WTC11 (cell line): ENCODE results near the gene ANO8. TPM values are rescaled to one million over a fixed set of nuclear protein-coding genes. Genes with fewer than 3 reads are reported as not detected.
A peak's percentile ranks its signal among the peaks of the same experiment; 100 is the strongest.

Experiments used
- ATAC-seq: fragments of 200-7000 bp; cut with Tn5 transposase; 2 replicates; pipeline ENCODE4 v1.10.0; 2021; ENCODE audit warnings: mild to moderate bottlenecking, moderate library complexity
- CTCF ChIA-PET: fragments of 300-600 bp; sonication (Branson Sonifier 250); formaldehyde crosslinking; loops from one replicate; lab custom pipeline; 2021; ENCODE audit warnings: antibody characterized with exemption; lab: Charles Lee
- POLR2A ChIA-PET: fragments of 350-600 bp; sonication (Branson Sonifier 250); formaldehyde crosslinking; loops from one replicate; lab custom pipeline; 2021; ENCODE audit warnings: antibody characterized with exemption; lab: Charles Lee
- DNase-seq: peaks from one replicate; pipeline ENCODE4 v3.0.0; 2021; ENCODE audit warnings: low spot score
- H3K27ac Mint-ChIP-seq: 2 replicates; pipeline ENCODE4 v1.8.0; 2021; ENCODE audit warnings: mixed read lengths
- H3K27me3 Mint-ChIP-seq: 2 replicates; pipeline ENCODE4 v1.8.0; 2021; ENCODE audit warnings: low read depth, mild to moderate bottlenecking, moderate library complexity, mixed read lengths
- H3K36me3 Mint-ChIP-seq: 2 replicates; pipeline ENCODE4 v1.8.0; 2021; ENCODE audit warnings: mixed read lengths
- H3K4me1 Mint-ChIP-seq: 2 replicates; pipeline ENCODE4 v1.8.0; 2022; ENCODE audit warnings: mixed read lengths
- H3K4me3 Mint-ChIP-seq: 2 replicates; pipeline ENCODE4 v1.8.0; 2021; ENCODE audit warnings: mild to moderate bottlenecking, moderate library complexity, mixed read lengths
- H3K9me3 Mint-ChIP-seq: 2 replicates; pipeline ENCODE4 v1.8.0; 2021; ENCODE audit warnings: mixed read lengths
- AR ChIP-seq: fragments of 250-450 bp; sonication (Bioruptor Pico); IDR thresholded peaks from 2 replicates; pipeline ENCODE4 v1.9.0; 2021; ENCODE audit warnings: mild to moderate bottlenecking
- CREB1 ChIP-seq: sonication (generic); formaldehyde crosslinking; IDR thresholded peaks from 2 replicates; pipeline ENCODE4 v1.8.0; 2023; ENCODE audit warnings: mild to moderate bottlenecking, missing genetic modification reagents
- E2F5 ChIP-seq: sonication (generic); formaldehyde crosslinking; IDR thresholded peaks from 2 replicates; pipeline ENCODE4 v1.8.1; 2022; ENCODE audit warnings: mild to moderate bottlenecking, moderate library complexity, missing genetic modification reagents
- ESRRA ChIP-seq: sonication (generic); formaldehyde crosslinking; IDR thresholded peaks from 2 replicates; pipeline ENCODE4 v1.8.1; 2022; ENCODE audit warnings: mild to moderate bottlenecking, missing genetic modification reagents, borderline replicate concordance
- FOXJ3 ChIP-seq: sonication (generic); formaldehyde crosslinking; IDR thresholded peaks from 2 replicates; pipeline ENCODE4 v1.9.0; 2021; ENCODE audit warnings: missing genetic modification reagents, mild to moderate bottlenecking, borderline replicate concordance
- FOXK1 ChIP-seq: sonication (generic); formaldehyde crosslinking; IDR thresholded peaks from 2 replicates; pipeline ENCODE4 v1.8.0; 2022; ENCODE audit warnings: mild to moderate bottlenecking, moderate library complexity, missing genetic modification reagents
- FOXP1 ChIP-seq: sonication (generic); formaldehyde crosslinking; IDR thresholded peaks from 2 replicates; pipeline ENCODE4 v1.8.0; 2022; ENCODE audit warnings: missing genetic modification reagents, mild to moderate bottlenecking, moderate library complexity, borderline replicate concordance
- KAT7 ChIP-seq: sonication (generic); formaldehyde crosslinking; IDR thresholded peaks from 2 replicates; pipeline ENCODE4 v1.8.1; 2023; ENCODE audit warnings: missing genetic modification reagents, mild to moderate bottlenecking, borderline replicate concordance
- MAX ChIP-seq: sonication (generic); formaldehyde crosslinking; IDR thresholded peaks from 2 replicates; pipeline ENCODE4 v1.8.0; 2022; ENCODE audit warnings: mild to moderate bottlenecking, missing genetic modification reagents
- NFATC4 ChIP-seq: fragments of 250-450 bp; sonication (Bioruptor Pico); IDR thresholded peaks from 2 replicates; pipeline ENCODE4 v1.9.0; 2021; ENCODE audit warnings: mild to moderate bottlenecking
- TEAD1 ChIP-seq: sonication (generic); formaldehyde crosslinking; IDR thresholded peaks from 2 replicates; pipeline ENCODE4 v1.8.0; 2022; ENCODE audit warnings: mild to moderate bottlenecking, missing genetic modification reagents
- USF1 ChIP-seq: sonication (generic); formaldehyde crosslinking; IDR thresholded peaks from 2 replicates; pipeline ENCODE4 v1.8.0; 2022; ENCODE audit warnings: mild to moderate bottlenecking, missing genetic modification reagents
- USF2 ChIP-seq: sonication (generic); formaldehyde crosslinking; IDR thresholded peaks from 2 replicates; pipeline ENCODE4 v1.8.1; 2023; ENCODE audit warnings: mild to moderate bottlenecking, missing genetic modification reagents, moderate library complexity
- ZNF121 ChIP-seq: sonication (generic); formaldehyde crosslinking; IDR thresholded peaks from 2 replicates; pipeline ENCODE4 v1.8.0; 2023; ENCODE audit warnings: missing genetic modification reagents
- ZNF263 ChIP-seq: sonication (generic); formaldehyde crosslinking; IDR thresholded peaks from 2 replicates; pipeline ENCODE4 v1.8.1; 2022; ENCODE audit warnings: low read depth, mild to moderate bottlenecking, moderate library complexity, missing genetic modification reagents
- ZNF317 ChIP-seq: sonication (generic); formaldehyde crosslinking; IDR thresholded peaks from 2 replicates; pipeline ENCODE4 v1.8.1; 2023; ENCODE audit warnings: low read depth, mild to moderate bottlenecking, moderate library complexity, missing genetic modification reagents, borderline replicate concordance
- ZNF671 ChIP-seq: fragments of 250-450 bp; sonication (Bioruptor Pico); IDR thresholded peaks from 2 replicates; pipeline ENCODE4 v1.8.0; 2021; ENCODE audit warnings: mild to moderate bottlenecking
- total RNA-seq: library from RNA; stranded (reverse); gene quantifications from 3 replicates; pipeline ENCODE4 v1.2.3, GENCODE V29; 2021
- TF ChIP-seq, protein P1 (sequence below): sonication (generic); formaldehyde crosslinking; IDR thresholded peaks from 2 replicates; pipeline ENCODE4 v1.8.1; 2023; ENCODE audit warnings: mild to moderate bottlenecking, missing genetic modification reagents
- TF ChIP-seq, protein P2 (sequence below): sonication (generic); formaldehyde crosslinking; IDR thresholded peaks from 2 replicates; pipeline ENCODE4 v1.8.1; 2023; ENCODE audit warnings: mild to moderate bottlenecking, missing genetic modification reagents, borderline replicate concordance
- TF ChIP-seq, protein P3 (sequence below): sonication (generic); formaldehyde crosslinking; IDR thresholded peaks from 2 replicates; pipeline ENCODE4 v1.8.1; 2022; ENCODE audit warnings: missing genetic modification reagents, borderline replicate concordance
- TF ChIP-seq, protein P4 (sequence below): sonication (generic); formaldehyde crosslinking; IDR thresholded peaks from 2 replicates; pipeline ENCODE4 v1.8.1; 2022; ENCODE audit warnings: mild to moderate bottlenecking, missing genetic modification reagents, moderate library complexity, borderline replicate concordance

Gene ANO8
- total RNA-seq, 1 experiment from 2014 or later, result 32.6 TPM

DNA sequence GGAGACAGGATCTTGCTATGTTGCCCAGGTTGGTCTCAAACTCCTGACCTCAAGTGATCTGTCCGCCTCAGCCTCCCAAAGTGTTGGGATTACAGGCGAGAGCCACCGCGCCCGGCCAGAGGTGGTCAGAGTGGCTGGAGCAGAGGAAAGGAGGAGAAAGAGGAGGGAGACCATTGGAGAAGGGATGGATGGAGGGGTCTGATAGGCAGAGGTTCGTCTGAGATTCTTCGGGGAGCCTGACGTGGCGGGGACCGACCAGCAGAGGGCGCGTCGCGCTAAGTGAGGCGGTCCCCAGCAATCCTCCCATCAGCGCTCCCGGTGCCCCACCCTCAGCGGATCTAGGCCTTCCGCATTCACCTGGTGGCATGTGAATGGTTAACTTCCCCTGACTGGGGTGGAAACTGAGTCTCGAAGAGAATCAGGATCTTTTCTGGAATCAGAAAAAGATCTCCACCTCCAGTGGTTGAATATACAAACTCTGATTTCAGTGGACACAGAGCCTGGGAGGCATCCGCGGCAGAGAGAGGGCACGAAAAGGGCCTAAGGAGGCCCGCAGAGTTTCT lies 11.5 kb upstream of the ANO8 start (continued):
- TF ChIP-seq, protein P1, sequence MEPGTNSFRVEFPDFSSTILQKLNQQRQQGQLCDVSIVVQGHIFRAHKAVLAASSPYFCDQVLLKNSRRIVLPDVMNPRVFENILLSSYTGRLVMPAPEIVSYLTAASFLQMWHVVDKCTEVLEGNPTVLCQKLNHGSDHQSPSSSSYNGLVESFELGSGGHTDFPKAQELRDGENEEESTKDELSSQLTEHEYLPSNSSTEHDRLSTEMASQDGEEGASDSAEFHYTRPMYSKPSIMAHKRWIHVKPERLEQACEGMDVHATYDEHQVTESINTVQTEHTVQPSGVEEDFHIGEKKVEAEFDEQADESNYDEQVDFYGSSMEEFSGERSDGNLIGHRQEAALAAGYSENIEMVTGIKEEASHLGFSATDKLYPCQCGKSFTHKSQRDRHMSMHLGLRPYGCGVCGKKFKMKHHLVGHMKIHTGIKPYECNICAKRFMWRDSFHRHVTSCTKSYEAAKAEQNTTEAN (CRISPR knock-in tag), result no peak
- TF ChIP-seq FOXK1, result no peak
- 0 out of 2 replicates have a peak, but pooled peaks have one; percentile 32 for TF ChIP-seq FOXP1
- peak; percentile 53; the same call in 1 of the 2 replicates for TF ChIP-seq TEAD1 (CRISPR knock-in tag)
- no peak for TF ChIP-seq ZNF317 (CRISPR knock-in tag)
- no peak for TF ChIP-seq ESRRA (CRISPR knock-in tag)
- TF ChIP-seq ZNF671 (CRISPR knock-in tag), result no peak
- TF ChIP-seq CREB1 (CRISPR knock-in tag), result no peak
- TF ChIP-seq, protein P2, sequence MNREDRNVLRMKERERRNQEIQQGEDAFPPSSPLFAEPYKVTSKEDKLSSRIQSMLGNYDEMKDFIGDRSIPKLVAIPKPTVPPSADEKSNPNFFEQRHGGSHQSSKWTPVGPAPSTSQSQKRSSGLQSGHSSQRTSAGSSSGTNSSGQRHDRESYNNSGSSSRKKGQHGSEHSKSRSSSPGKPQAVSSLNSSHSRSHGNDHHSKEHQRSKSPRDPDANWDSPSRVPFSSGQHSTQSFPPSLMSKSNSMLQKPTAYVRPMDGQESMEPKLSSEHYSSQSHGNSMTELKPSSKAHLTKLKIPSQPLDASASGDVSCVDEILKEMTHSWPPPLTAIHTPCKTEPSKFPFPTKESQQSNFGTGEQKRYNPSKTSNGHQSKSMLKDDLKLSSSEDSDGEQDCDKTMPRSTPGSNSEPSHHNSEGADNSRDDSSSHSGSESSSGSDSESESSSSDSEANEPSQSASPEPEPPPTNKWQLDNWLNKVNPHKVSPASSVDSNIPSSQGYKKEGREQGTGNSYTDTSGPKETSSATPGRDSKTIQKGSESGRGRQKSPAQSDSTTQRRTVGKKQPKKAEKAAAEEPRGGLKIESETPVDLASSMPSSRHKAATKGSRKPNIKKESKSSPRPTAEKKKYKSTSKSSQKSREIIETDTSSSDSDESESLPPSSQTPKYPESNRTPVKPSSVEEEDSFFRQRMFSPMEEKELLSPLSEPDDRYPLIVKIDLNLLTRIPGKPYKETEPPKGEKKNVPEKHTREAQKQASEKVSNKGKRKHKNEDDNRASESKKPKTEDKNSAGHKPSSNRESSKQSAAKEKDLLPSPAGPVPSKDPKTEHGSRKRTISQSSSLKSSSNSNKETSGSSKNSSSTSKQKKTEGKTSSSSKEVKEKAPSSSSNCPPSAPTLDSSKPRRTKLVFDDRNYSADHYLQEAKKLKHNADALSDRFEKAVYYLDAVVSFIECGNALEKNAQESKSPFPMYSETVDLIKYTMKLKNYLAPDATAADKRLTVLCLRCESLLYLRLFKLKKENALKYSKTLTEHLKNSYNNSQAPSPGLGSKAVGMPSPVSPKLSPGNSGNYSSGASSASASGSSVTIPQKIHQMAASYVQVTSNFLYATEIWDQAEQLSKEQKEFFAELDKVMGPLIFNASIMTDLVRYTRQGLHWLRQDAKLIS (CRISPR knock-in tag), result no peak
- no peak for TF ChIP-seq NFATC4 (CRISPR knock-in tag)
- TF ChIP-seq KAT7 (CRISPR knock-in tag), result no peak
- no peak for TF ChIP-seq E2F5 (CRISPR knock-in tag)
- TF ChIP-seq, protein P3, sequence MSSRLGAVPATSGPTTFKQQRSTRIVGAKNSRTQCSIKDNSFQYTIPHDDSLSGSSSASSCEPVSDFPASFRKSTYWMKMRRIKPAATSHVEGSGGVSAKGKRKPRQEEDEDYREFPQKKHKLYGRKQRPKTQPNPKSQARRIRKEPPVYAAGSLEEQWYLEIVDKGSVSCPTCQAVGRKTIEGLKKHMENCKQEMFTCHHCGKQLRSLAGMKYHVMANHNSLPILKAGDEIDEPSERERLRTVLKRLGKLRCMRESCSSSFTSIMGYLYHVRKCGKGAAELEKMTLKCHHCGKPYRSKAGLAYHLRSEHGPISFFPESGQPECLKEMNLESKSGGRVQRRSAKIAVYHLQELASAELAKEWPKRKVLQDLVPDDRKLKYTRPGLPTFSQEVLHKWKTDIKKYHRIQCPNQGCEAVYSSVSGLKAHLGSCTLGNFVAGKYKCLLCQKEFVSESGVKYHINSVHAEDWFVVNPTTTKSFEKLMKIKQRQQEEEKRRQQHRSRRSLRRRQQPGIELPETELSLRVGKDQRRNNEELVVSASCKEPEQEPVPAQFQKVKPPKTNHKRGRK, result no peak

DNA sequence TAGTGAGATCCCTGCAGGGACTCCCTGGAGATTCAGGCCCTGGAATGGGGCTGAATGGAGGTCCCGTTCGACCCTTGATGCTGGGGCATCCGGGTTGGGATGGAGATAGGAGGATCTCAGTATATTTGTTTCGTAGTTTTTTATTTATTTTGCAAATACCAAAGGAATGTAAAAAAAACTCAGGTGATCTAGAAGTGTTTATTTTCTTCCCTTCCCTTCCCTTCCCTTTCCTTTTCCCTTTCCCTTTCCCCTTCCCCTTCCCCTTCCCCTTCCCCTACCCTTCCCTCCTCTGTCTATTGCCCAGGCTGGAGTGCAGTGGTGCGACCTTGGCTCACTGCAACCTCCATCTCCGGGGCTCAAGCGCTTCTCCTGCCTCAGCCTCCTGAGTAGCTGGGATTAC lies 7.2 kb upstream of the ANO8 start:
- H3K9me3 Mint-ChIP-seq, result no peaks in the 10 kb centered on the region
- ATAC-seq, result no peak
- ChIA-PET POLR2A (no interaction called here), CTCF (interaction anchor here (1.1 to 1.7 kb wide), 2 partner anchors 9 to 44 kb away, joined by 3 to 4 read pairs; no protein-coding TSS in a partner anchor)
- peaks cover 11% of the 10 kb centered on the region for H3K36me3 Mint-ChIP-seq
- no peak overlapping the region; the same call in 1 of the 2 replicates for H3K27ac Mint-ChIP-seq
- no peak overlapping the region for H3K4me3 Mint-ChIP-seq
- no peak for DNase-seq
- H3K4me1 Mint-ChIP-seq, result peaks cover 28% of the 10 kb centered on the region
- no peaks in the 10 kb centered on the region for H3K27me3 Mint-ChIP-seq
- no peak for TF ChIP-seq USF2 (CRISPR knock-in tag)
- no peak for TF ChIP-seq FOXJ3 (CRISPR knock-in tag)
- no peak for TF ChIP-seq E2F5 (CRISPR knock-in tag)
- TF ChIP-seq ZNF263 (CRISPR knock-in tag), result no peak
- no peak for TF ChIP-seq ZNF121 (CRISPR knock-in tag)
- TF ChIP-seq USF1, result no peak
- no peak for TF ChIP-seq MAX (CRISPR knock-in tag)
- no peak for TF ChIP-seq TEAD1 (CRISPR knock-in tag)
- no peak for TF ChIP-seq AR
- no peak for TF ChIP-seq NFATC4 (CRISPR knock-in tag)
- TF ChIP-seq, protein P4, sequence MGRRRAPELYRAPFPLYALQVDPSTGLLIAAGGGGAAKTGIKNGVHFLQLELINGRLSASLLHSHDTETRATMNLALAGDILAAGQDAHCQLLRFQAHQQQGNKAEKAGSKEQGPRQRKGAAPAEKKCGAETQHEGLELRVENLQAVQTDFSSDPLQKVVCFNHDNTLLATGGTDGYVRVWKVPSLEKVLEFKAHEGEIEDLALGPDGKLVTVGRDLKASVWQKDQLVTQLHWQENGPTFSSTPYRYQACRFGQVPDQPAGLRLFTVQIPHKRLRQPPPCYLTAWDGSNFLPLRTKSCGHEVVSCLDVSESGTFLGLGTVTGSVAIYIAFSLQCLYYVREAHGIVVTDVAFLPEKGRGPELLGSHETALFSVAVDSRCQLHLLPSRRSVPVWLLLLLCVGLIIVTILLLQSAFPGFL, result no peak
